Myocyte (in vitro differentiated cells): Measurements from ENCODE around the gene TDG. TPM values are rescaled to one million over a fixed set of nuclear protein-coding genes. Genes with fewer than 3 reads are reported as not detected.

Source experiments
- DNase-seq: peaks from one replicate; pipeline ENCODE4 v3.0.0-alpha.2; 2012; ENCODE audit warnings: low read depth
- polyA plus RNA-seq: library from polyadenylated mRNA; unstranded; fragments of >200 nt; gene quantifications from one replicate; pipeline ENCODE4 v1.2.1, GENCODE V29; 2012; ENCODE audit warnings: missing spikeins
- total RNA-seq: library from RNA; depleted of rRNA; stranded (reverse); fragments of >200 nt; gene quantifications from 2 replicates; pipeline ENCODE4 v1.2.3, GENCODE V29; 2014

Gene TDG
- total RNA-seq, result 26.2 and 28.1 TPM in 2 replicates
- polyA plus RNA-seq, result 16.0 TPM

- DNase-seq, result peak; percentile 99
Observed at GRCh38 chr12:103965590-103966504, at the start of gene TDG. TDG (plus strand) TSS chr12:103965872; CDS start chr12:103966038, 166 bp downstream.

- no peak for DNase-seq
Observed at GRCh38 chr12:103917873-103918272, 47.8 kb upstream of the TDG start.

GRCh38 chr12:103924761-103925641 is 40.7 kb upstream of the TDG start:
- peak; percentile 84 for DNase-seq

- DNase-seq, result no peak
Observed at GRCh38 chr12:103928682-103929045, 37.0 kb upstream of the TDG start.

GRCh38 chr12:103929046-103929783 is 36.5 kb upstream of the TDG start:
- DNase-seq, result peak; percentile 93

- no peak for DNase-seq
Observed at GRCh38 chr12:103929784-103930033, 36.0 kb upstream of the TDG start.

- peak; percentile 100 for DNase-seq
Observed at GRCh38 chr12:103930034-103930786, 35.5 kb upstream of the TDG start, which contains the start of gene HSP90B1. HSP90B1 (plus strand) TSS chr12:103930410; CDS start chr12:103930516, 106 bp downstream.

- peak; percentile 33 for DNase-seq
Observed at GRCh38 chr12:103930787-103931735, 34.6 kb upstream of the TDG start.

GRCh38 chr12:103933237-103933636 is 32.4 kb upstream of the TDG start:
- peak; percentile 11 for DNase-seq

GRCh38 chr12:103936679-103937078 is 29.0 kb upstream of the TDG start:
- DNase-seq, result no peak

GRCh38 chr12:103944964-103945363 is 20.7 kb upstream of the TDG start:
- DNase-seq, result no peak

- no peak for DNase-seq
Observed at GRCh38 chr12:103947871-103948555, 17.7 kb upstream of the TDG start.

- DNase-seq, result no peak
Observed at GRCh38 chr12:103948746-103949406, 16.8 kb upstream of the TDG start.

GRCh38 chr12:103952497-103952896 is 13.2 kb upstream of the TDG start:
- DNase-seq, result no peak

GRCh38 chr12:103955811-103956508 is 9.7 kb upstream of the TDG start:
- DNase-seq, result peak; percentile 8

GRCh38 chr12:103956509-103957027 is 9.1 kb upstream of the TDG start:
- no peak for DNase-seq

- DNase-seq, result no peak
Observed at GRCh38 chr12:103957865-103958388, 7.7 kb upstream of the TDG start.
